ENCODE data around the gene RNF38.
"Not testable (repeated sequence)": the region's sequence is repeated elsewhere in the genome, so short reads cannot be mapped to it uniquely, and the experiment has no call there.

The RNF38 gene

DNA sequence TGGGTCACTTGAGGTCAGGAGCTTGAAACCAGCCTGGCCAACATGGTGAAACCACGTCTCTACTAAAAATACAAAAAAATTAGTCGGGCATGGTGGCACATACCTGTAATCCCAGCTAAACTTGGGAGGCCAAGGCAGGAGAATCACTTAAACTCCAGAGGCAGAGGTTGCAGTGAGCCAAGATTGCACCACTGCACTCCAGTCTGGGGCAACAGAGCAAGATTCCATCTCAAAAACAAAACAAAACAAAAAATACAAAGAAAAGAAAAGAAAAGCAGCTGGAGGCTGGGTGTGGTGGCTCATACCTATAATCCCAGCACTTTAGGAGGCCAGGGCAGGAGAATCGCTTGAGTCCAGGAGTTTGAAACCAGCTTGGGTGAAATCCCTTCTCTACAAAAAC is 105.1 kb downstream of the RNF38 start:
- DNase-seq (ENCODE audit: low read depth): not testable (repeated sequence)

GRCh38 chr9:36293918-36294317 is 106.2 kb downstream of the RNF38 start:
- no peak for DNase-seq (ENCODE audit: low read depth)

DNA sequence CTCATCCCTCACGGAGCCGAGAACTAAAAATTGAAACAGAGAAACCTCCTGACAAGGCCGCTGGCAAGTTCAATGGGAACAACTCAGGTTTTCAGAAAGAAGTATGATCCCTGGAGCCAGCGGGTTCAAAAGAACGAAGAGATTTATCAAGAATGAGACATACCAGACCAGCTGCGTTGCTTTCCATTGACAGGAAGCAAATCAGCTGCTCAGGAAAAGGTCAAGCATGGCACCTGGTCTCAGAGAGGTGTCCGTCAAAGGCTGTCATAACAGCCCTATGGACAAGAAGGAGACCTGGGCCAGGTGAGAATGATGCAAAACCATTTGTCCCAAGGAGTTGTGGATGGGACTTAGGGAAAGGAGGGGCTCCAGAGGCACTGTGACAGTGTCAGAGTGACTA is 106.9 kb downstream of the RNF38 start:
- no peak for DNase-seq (ENCODE audit: low read depth)

DNA sequence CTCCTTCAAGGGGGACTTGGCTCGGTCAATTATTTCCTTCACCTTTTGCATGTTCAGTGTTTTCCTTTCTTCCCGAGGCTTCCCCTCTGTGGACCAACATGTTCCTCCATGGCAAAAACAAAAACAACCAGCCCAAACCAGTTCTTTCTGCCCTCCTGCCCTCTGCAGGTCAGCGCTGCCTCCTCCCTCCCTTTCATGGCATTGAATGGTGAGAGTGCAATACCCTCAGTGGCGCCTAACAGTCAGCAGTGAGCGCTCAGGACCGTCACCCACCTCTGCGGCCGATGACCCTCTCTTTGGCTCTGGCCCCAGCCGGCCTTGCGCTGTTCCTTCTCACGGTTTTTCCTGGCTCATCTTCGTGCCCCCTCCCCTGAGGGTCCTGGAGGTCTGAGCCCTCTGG is 107.4 kb downstream of the RNF38 start:
- DNase-seq (ENCODE audit: low read depth): no peak

DNA sequence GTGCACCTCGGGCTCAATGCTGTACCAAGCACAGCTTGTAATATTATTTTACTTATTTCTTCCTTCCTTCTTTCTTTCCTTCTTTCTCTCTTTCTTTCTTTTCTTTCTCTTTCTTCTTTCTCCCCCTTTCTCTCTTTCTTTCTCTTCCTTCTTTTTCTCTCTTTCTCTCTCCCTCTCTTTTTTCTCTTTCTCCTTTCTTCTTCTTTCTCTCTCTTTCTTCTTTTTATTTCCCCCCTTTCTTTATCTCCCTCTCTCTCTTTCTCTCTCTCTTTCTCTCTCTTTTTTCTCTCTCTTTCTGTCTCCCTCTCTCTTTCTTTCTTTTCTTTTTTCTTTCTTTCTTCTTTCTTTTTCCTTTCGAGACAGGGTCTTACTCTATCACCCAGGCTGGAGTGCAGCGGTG is 109.1 kb downstream of the RNF38 start:
- no peak for DNase-seq (ENCODE audit: low read depth)

GRCh38 chr9:36289836-36290435 is 110.1 kb downstream of the RNF38 start:
- no peak for DNase-seq (ENCODE audit: low read depth)

DNA sequence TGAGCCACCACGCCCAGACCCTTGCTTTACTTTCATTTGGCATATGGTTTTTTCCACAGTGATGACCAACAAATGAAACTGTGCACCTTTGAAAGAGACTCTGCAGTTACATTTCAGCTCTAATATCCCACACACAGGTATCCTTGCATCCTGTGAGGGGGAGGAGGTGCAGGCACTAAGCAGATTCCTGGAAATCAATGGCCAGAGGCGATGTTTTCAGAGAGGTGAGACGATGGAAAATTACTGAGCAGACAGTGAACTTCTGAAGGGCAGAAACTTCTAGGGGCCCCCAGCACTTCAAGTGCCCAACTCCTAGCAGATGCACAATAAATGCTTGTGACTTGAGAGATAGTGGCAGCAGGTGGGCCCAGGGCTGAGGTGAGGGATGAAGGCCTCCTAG is 112.0 kb downstream of the RNF38 start:
- no peak for DNase-seq (ENCODE audit: low read depth)

Data from CMK (cell line).